Measurements from ENCODE around the gene SRXN1. TPM values are rescaled to one million over a fixed set of nuclear protein-coding genes. Genes with fewer than 3 reads are reported as not detected.

The SRXN1 gene
- total RNA-seq, 1 experiment from 2014 or later: 80.8 TPM

- CTCF ChIA-PET: interaction anchor here (0.9 to 1.2 kb wide), 2 partner anchors 11 kb away, joined by 3 to 6 read pairs; no protein-coding TSS in a partner anchor
- Histone ChIP-seq H4K20me1 (ENCODE audit: insufficient read depth) (no peaks in the 10 kb centered on the region), H3K4me1 (ENCODE audit: control insufficient read depth in 1 of 2, insufficient read depth in 2 of 2, low read length in 2 of 2) (peaks cover 11 to 31% of the 10 kb centered on the region in 2 experiments), H3K27ac (ENCODE audit: low read depth, low read length) (no peak overlapping the region), H3K9ac (ENCODE audit: low read length) (no peak overlapping the region), H3K4me2 (ENCODE audit: low read length) (no peak overlapping the region), H3K4me3 (replicated peaks in 1 of 2; ENCODE audit: low read depth in 1 of 2, low read length in 2 of 2) (no peak overlapping the region), H3K79me2 (ENCODE audit: insufficient read depth, low read length) (peaks cover 19% of the 10 kb centered on the region), H3K9me3 (ENCODE audit: control insufficient read depth in 1 of 2, insufficient read depth in 1 of 2, low read depth in 1 of 2, low read length in 2 of 2) (no peaks in the 10 kb centered on the region), H3K27me3 (ENCODE audit: insufficient read depth, low read length) (no peaks in the 10 kb centered on the region), H2AFZ (ENCODE audit: low read depth, low read length, poor library complexity, severe bottlenecking) (no peak overlapping the region), H3K36me3 (ENCODE audit: control insufficient read depth in 1 of 2, insufficient read depth in 2 of 2, low read length in 2 of 2) (peaks cover 0 to 3% of the 10 kb centered on the region in 2 experiments; a peak in 1 of 4 replicates), H3K9me2 (ENCODE audit: insufficient read depth) (no peaks in the 10 kb centered on the region)
- DNase-seq (ENCODE audit: low read depth, low spot score) (no peak), ATAC-seq (no peak)
- TF ChIP-seq ZBTB33 (IDR thresholded peaks at IDR 0.05; ENCODE audit: extremely low read depth, insufficient replicate concordance, low read length) (no peak), SIN3A (IDR thresholded peaks at IDR 0.05; ENCODE audit: low read depth) (no peak), SRF (IDR thresholded peaks at IDR 0.05; ENCODE audit: low read depth) (no peak), SP1 (IDR thresholded peaks at IDR 0.05; ENCODE audit: low read depth) (no peak), FOSL1 (IDR thresholded peaks at IDR 0.05; ENCODE audit: low read depth) (no peak), EZH2phosphoT487 (IDR thresholded peaks at IDR 0.05; ENCODE audit: borderline replicate concordance) (no peak), CEBPB (IDR thresholded peaks at IDR 0.05; ENCODE audit: low read depth) (no peak), ELF1 (IDR thresholded peaks at IDR 0.05; ENCODE audit: borderline replicate concordance, low read depth) (no peak), REST (IDR thresholded peaks at IDR 0.05; ENCODE audit: low read depth) (no peak), JUND (IDR thresholded peaks at IDR 0.05) (no peak), TCF7L2 (IDR thresholded peaks at IDR 0.05; ENCODE audit: borderline replicate concordance, extremely low read depth, insufficient read depth, insufficient read length) (no peak), ZFX (IDR thresholded peaks at IDR 0.05) (no peak), EGR1 (IDR thresholded peaks at IDR 0.05; ENCODE audit: low read depth) (no peak), YY1 (IDR thresholded peaks at IDR 0.05; ENCODE audit: extremely low read depth, insufficient replicate concordance, low read depth, low read length) (no peak), CTCF (IDR thresholded peaks at IDR 0.05 in 2 of 3, conservative IDR thresholded peaks at IDR 0.05 in 1 of 3; ENCODE audit: borderline replicate concordance in 1 of 3, insufficient read depth in 1 of 3, low read depth in 2 of 3, low read length in 2 of 3) (no peak), MAX (IDR thresholded peaks at IDR 0.05) (no peak)
- no TSS peak for BruUV-seq (replicated peaks)
- POLR2A ChIA-PET: no interaction called here
- RAD21 ChIA-PET (ENCODE audit: low non-redundant PET in 1 of 2, low total read pairs in 2 of 2, uncharacterized antibody in 2 of 2, unreplicated experiment in 2 of 2): no interaction called here
- intact Hi-C loops (cut with micrococcal nuclease): no loop called here
These were observed 3.0 kb upstream of the SRXN1 start for GRCh38 chr20:655726-656624.
